ENCODE results near the gene CRYBA4.
A peak's percentile ranks its signal among the peaks of the same experiment; 100 is the strongest.

Gene CRYBA4

DNA sequence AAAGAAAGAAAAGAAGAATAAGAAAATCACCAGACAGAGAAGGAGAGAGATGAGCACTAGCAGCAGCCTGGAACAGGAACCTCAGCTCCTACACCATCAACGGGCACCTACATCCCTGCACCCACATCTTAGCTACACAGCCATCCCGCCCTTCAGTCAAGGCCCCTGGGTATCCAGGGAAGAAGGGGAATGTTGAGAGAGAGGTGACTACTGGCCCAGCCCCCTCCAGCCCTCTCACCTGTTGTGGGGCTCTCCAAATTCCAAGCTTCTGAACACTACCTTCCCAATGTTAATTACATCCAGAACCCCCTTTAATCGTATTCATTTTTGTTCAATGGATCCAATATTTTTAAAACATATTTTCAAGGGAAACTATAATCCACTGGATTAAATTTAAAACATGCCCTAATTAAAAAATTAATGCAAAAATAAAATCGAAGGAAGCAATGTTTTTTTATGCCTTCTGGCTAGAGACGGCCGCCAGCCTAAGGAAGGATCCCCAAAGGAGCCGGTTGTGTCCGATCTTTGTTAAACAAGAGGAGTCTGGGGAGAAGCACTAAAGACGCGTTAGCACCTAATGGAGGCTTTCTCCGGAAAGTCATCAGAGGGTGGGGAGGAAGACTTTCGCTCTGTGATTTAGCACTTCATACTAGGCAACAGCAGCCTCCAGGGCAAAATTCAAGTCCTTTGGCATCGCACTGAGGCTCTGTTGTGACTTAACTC is 41.4 kb upstream of the CRYBA4 start:
- Histone ChIP-seq H2AFZ (ENCODE audit: low read length) (no peak overlapping the region), H3F3A (ENCODE audit: insufficient read depth, low read length) (no peaks in the 10 kb centered on the region), H3K4me2 (ENCODE audit: low read length) (peak overlapping the region; percentile 64), H4K20me1 (ENCODE audit: insufficient read depth, low read length) (no peaks in the 10 kb centered on the region), H3K27me3 (ENCODE audit: insufficient read depth, low read length) (no peaks in the 10 kb centered on the region), H3K9me2 (ENCODE audit: low read depth, low read length) (no peaks in the 10 kb centered on the region), H3K4me1 (ENCODE audit: insufficient read depth, low read length, severe bottlenecking) (peaks cover 56% of the 10 kb centered on the region), H3K9ac (ENCODE audit: low read length) (peak overlapping the region; percentile 63; the same call in 1 of the 2 replicates), H3K79me2 (ENCODE audit: insufficient read depth, low read length) (peaks cover 39% of the 10 kb centered on the region), H3K36me3 (ENCODE audit: insufficient read depth, low read length) (peaks cover 17% of the 10 kb centered on the region; the same call in 1 of the 2 replicates), H3K9me3 (ENCODE audit: low read length) (no peaks in the 10 kb centered on the region), H3K27ac (ENCODE audit: low read depth, low read length, poor library complexity, severe bottlenecking) (peak overlapping the region; percentile 93), H3K4me3 (ENCODE audit: low read depth, low read length, poor library complexity, severe bottlenecking) (peak overlapping the region; percentile 51)
- TF ChIP-seq, protein P1, sequence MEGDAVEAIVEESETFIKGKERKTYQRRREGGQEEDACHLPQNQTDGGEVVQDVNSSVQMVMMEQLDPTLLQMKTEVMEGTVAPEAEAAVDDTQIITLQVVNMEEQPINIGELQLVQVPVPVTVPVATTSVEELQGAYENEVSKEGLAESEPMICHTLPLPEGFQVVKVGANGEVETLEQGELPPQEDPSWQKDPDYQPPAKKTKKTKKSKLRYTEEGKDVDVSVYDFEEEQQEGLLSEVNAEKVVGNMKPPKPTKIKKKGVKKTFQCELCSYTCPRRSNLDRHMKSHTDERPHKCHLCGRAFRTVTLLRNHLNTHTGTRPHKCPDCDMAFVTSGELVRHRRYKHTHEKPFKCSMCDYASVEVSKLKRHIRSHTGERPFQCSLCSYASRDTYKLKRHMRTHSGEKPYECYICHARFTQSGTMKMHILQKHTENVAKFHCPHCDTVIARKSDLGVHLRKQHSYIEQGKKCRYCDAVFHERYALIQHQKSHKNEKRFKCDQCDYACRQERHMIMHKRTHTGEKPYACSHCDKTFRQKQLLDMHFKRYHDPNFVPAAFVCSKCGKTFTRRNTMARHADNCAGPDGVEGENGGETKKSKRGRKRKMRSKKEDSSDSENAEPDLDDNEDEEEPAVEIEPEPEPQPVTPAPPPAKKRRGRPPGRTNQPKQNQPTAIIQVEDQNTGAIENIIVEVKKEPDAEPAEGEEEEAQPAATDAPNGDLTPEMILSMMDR (IDR thresholded peaks at IDR 0.05; ENCODE audit: low read length): no peak
- no peak for TF ChIP-seq EZH2 (IDR thresholded peaks at IDR 0.05; ENCODE audit: borderline replicate concordance, low read length)

DNA sequence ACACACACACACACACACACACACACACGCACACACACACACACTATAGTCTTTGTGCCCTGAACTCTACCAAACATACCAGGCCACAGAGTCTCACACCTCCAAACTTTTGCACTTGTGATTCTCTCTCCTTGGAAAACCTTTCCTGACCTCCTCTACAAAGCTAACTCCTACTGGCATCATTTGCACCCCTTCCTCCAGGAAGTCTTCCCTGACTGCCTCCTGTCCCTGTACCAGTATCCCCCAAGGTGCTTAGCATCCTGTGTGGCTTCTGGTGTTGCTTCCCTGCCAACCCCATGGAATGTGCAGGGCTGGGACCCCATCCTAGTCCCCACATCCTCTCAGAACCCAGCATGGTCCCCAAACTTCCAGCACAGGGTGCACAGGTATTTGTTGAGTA is 40.7 kb upstream of the CRYBA4 start:
- TF ChIP-seq, protein P1 (IDR thresholded peaks at IDR 0.05; ENCODE audit: low read length): no peak
- TF ChIP-seq EZH2 (IDR thresholded peaks at IDR 0.05; ENCODE audit: borderline replicate concordance, low read length): no peak
- H3K9me2 ChIP-seq (ENCODE audit: low read depth, low read length): no peaks in the 10 kb centered on the region
- no peak overlapping the region for H3K9ac ChIP-seq (ENCODE audit: low read length)
- H3K27me3 ChIP-seq (ENCODE audit: insufficient read depth, low read length): no peaks in the 10 kb centered on the region
- peak overlapping the region; percentile 93 for H3K27ac ChIP-seq (ENCODE audit: low read depth, low read length, poor library complexity, severe bottlenecking)
- no peak overlapping the region for H3K4me3 ChIP-seq (ENCODE audit: low read depth, low read length, poor library complexity, severe bottlenecking)
- H3K4me1 ChIP-seq (ENCODE audit: insufficient read depth, low read length, severe bottlenecking): peaks cover 62% of the 10 kb centered on the region
- no peaks in the 10 kb centered on the region for H3F3A ChIP-seq (ENCODE audit: insufficient read depth, low read length)
- peaks cover 40% of the 10 kb centered on the region for H3K79me2 ChIP-seq (ENCODE audit: insufficient read depth, low read length)
- no peak overlapping the region for H3K4me2 ChIP-seq (ENCODE audit: low read length)
- H3K36me3 ChIP-seq (ENCODE audit: insufficient read depth, low read length): peaks cover 17% of the 10 kb centered on the region; the same call in 1 of the 2 replicates
- H3K9me3 ChIP-seq (ENCODE audit: low read length): no peaks in the 10 kb centered on the region
- no peak overlapping the region for H2AFZ ChIP-seq (ENCODE audit: low read length)
- H4K20me1 ChIP-seq (ENCODE audit: insufficient read depth, low read length): no peaks in the 10 kb centered on the region

DNA sequence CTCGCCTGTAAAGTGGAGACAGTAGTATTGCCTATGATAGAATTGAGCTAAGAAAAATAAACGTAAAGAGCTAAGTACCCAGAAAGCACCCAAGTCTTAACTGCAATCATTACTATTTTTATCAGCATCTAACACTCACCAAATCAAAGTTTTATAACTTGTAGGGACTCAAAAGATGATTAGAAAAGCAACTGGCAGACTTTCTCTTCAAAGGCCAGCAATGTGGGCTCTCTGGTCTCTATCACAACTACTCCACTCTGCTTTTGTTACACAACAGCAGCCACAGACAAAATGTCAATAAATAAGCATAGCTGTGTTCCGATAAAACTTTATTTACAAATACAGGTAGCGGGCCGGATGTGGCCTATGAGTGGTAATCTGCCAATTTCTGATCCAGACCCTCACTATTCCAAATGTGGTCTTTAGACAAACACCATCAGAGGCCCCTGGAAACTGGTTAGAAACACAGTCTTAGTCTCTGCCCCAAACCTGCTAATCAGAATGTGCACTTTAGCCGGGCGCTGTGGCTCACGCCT is 40.1 kb upstream of the CRYBA4 start:
- no peaks in the 10 kb centered on the region for H4K20me1 ChIP-seq (ENCODE audit: insufficient read depth, low read length)
- H3K27ac ChIP-seq (ENCODE audit: low read depth, low read length, poor library complexity, severe bottlenecking): peak overlapping the region; percentile 93
- no peaks in the 10 kb centered on the region for H3K27me3 ChIP-seq (ENCODE audit: insufficient read depth, low read length)
- peaks cover 69% of the 10 kb centered on the region for H3K4me1 ChIP-seq (ENCODE audit: insufficient read depth, low read length, severe bottlenecking)
- H3K79me2 ChIP-seq (ENCODE audit: insufficient read depth, low read length): peaks cover 37% of the 10 kb centered on the region
- H3K9me3 ChIP-seq (ENCODE audit: low read length): no peaks in the 10 kb centered on the region
- no peak overlapping the region for H3K9ac ChIP-seq (ENCODE audit: low read length)
- H3K4me2 ChIP-seq (ENCODE audit: low read length): no peak overlapping the region
- H2AFZ ChIP-seq (ENCODE audit: low read length): no peak overlapping the region
- H3F3A ChIP-seq (ENCODE audit: insufficient read depth, low read length): no peaks in the 10 kb centered on the region
- H3K9me2 ChIP-seq (ENCODE audit: low read depth, low read length): no peaks in the 10 kb centered on the region
- peaks cover 17% of the 10 kb centered on the region; the same call in 1 of the 2 replicates for H3K36me3 ChIP-seq (ENCODE audit: insufficient read depth, low read length)
- TF ChIP-seq, protein P1 (IDR thresholded peaks at IDR 0.05; ENCODE audit: low read length): no peak
- TF ChIP-seq EZH2 (IDR thresholded peaks at IDR 0.05; ENCODE audit: borderline replicate concordance, low read length): no peak
- no peak overlapping the region for H3K4me3 ChIP-seq (ENCODE audit: low read depth, low read length, poor library complexity, severe bottlenecking)
